Measurements from ENCODE around the gene ZNF524. TPM values are rescaled to one million over a fixed set of nuclear protein-coding genes. Genes with fewer than 3 reads are reported as not detected.

The ZNF524 gene
- total RNA-seq, 1 donor from 2014 or later, result 9.3 TPM

DNA sequence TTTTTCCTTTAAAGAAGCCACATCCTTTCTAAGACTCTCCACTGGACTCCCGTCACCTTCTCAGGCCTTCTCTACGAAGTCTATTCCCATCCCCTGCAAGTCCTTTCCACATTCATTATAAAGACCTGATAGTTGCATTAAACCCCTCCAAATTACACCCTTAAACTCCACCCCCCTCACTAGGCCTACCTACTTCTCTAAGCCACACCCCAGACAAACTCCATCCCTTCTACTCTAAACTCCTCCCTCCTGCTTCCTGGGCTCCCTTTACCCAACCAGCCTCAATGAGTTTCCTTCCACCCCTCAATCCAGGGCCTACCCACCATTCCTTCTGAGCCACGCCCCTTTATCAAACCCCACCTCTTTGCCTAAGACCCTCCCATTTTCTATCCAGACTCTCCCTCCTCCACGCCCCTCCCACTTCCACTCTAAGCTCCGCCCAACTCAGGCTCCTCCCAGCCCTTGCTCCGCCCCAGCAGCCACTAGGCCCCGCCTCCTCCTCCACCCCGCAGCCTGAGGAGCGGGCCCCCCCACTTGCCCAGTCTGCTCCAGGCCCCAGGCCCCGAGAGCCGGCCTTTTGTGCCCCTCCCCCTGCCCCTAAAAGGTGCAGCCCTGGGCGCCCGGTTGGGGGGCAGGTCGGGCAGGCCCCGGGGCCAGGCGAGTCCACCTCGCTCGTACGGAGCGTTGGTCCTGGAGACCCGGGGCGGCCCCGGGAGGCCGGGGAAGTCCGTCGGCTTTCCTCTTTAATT, 1.2 kb upstream of the ZNF524 start:
- Mint-ChIP-seq H3K27me3 (ENCODE audit: unreplicated experiment) (peaks cover 24% of the 10 kb centered on the region), H3K36me3 (ENCODE audit: low read depth, unreplicated experiment) (peaks cover 30% of the 10 kb centered on the region), H3K4me1 (ENCODE audit: unreplicated experiment) (peaks cover 9% of the 10 kb centered on the region), H3K9me3 (ENCODE audit: unreplicated experiment) (no peaks in the 10 kb centered on the region), H3K4me3 (ENCODE audit: unreplicated experiment) (peak overlapping the region; percentile 97), H3K27ac (ENCODE audit: unreplicated experiment) (peak overlapping the region; percentile 99)
- TF ChIP-seq CTCF (IDR thresholded peaks at IDR 0.05; ENCODE audit: unreplicated experiment), result no peak
- DNase-seq (ENCODE audit: low spot score), result peak; percentile 98

GRCh38 chr19:55599468-55599841, 633 bp upstream of the ZNF524 start, which contains the start of gene FIZ1:
Gene FIZ1, minus strand, starts transcription at chr19:55599517. Its CDS starts 1,652 bp downstream, at chr19:55597865.
- Mint-ChIP-seq H3K4me1 (ENCODE audit: unreplicated experiment) (peaks cover 10% of the 10 kb centered on the region), H3K27me3 (ENCODE audit: unreplicated experiment) (peaks cover 28% of the 10 kb centered on the region), H3K9me3 (ENCODE audit: unreplicated experiment) (no peaks in the 10 kb centered on the region), H3K36me3 (ENCODE audit: low read depth, unreplicated experiment) (peaks cover 30% of the 10 kb centered on the region), H3K27ac (ENCODE audit: unreplicated experiment) (peak within 1 kb of the TSS; percentile 99), H3K4me3 (ENCODE audit: unreplicated experiment) (peak within 1 kb of the TSS; percentile 97)
- peak; percentile 94 for DNase-seq (ENCODE audit: low spot score)
- no peak for TF ChIP-seq CTCF (IDR thresholded peaks at IDR 0.05; ENCODE audit: unreplicated experiment)

GRCh38 chr19:55600662-55601028, 557 bp downstream of the ZNF524 start:
- H3K27me3 Mint-ChIP-seq (ENCODE audit: unreplicated experiment), result peaks cover 29% of the 10 kb centered on the region
- no peaks in the 10 kb centered on the region for H3K9me3 Mint-ChIP-seq (ENCODE audit: unreplicated experiment)
- peaks cover 20% of the 10 kb centered on the region for H3K36me3 Mint-ChIP-seq (ENCODE audit: low read depth, unreplicated experiment)
- peaks cover 13% of the 10 kb centered on the region for H3K4me1 Mint-ChIP-seq (ENCODE audit: unreplicated experiment)
- DNase-seq (ENCODE audit: low spot score), result no peak
- TF ChIP-seq CTCF (IDR thresholded peaks at IDR 0.05; ENCODE audit: unreplicated experiment), result no peak
- H3K27ac Mint-ChIP-seq (ENCODE audit: unreplicated experiment), result peak overlapping the region; percentile 95
- H3K4me3 Mint-ChIP-seq (ENCODE audit: unreplicated experiment), result peak overlapping the region; percentile 89

DNA sequence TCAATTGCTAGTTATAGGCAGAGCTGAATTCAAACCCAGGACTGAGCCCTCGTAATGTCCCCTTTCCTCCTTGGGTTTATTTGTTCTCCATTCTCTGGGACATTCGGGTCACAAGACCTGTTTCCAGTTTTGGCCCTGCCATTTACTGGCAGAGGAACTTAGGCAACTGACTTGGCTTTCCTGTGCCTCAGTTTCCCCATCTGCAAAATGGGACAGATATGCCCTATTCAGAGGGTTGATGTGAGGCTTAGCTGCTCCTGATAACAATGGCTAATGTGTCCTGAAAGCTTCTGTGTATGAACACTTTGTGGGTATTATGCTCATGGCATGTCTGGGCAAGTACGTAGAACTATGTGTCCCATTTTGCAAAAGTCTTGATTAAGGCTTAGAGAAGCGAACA, 996 bp downstream of the ZNF524 start:
- TF ChIP-seq CTCF (IDR thresholded peaks at IDR 0.05; ENCODE audit: unreplicated experiment), result no peak
- Mint-ChIP-seq H3K27me3 (ENCODE audit: unreplicated experiment) (peaks cover 30% of the 10 kb centered on the region), H3K36me3 (ENCODE audit: low read depth, unreplicated experiment) (peaks cover 19% of the 10 kb centered on the region), H3K4me1 (ENCODE audit: unreplicated experiment) (peaks cover 17% of the 10 kb centered on the region), H3K27ac (ENCODE audit: unreplicated experiment) (peak overlapping the region; percentile 95), H3K4me3 (ENCODE audit: unreplicated experiment) (peak overlapping the region; percentile 89), H3K9me3 (ENCODE audit: unreplicated experiment) (peaks cover 1% of the 10 kb centered on the region)
- DNase-seq (ENCODE audit: low spot score), result no peak

All from endothelial cell (in vitro differentiated cells).